Calu3 (cell line): Measurements from ENCODE around the gene SMIM28. TPM values are rescaled to one million over a fixed set of nuclear protein-coding genes. Genes with fewer than 3 reads are reported as not detected.

Source experiments
- BruUV-seq: library from RNA; stranded (reverse); fragments of 400-500 nt; replicated peaks from 2 replicates; lab custom pipeline; 2021; lab: Mats Ljungman, UMichigan
- CTCF ChIA-PET: fragments of 300-600 bp; sonication (Branson Sonifier 250); formaldehyde crosslinking; loops from one replicate; lab custom pipeline; 2022; ENCODE audit warnings: antibody characterized with exemption; lab: Charles Lee
- DNase-seq: peaks from one replicate; pipeline ENCODE4 v3.0.0; 2022
- H3K27ac Mint-ChIP-seq: one replicate; pipeline ENCODE4 v1.8.0; 2022; ENCODE audit warnings: mixed read lengths; ENCODE audit not compliant: unreplicated experiment
- H3K27me3 Mint-ChIP-seq: one replicate; pipeline ENCODE4 v1.8.0; 2022; ENCODE audit warnings: mixed read lengths; ENCODE audit not compliant: unreplicated experiment
- H3K36me3 Mint-ChIP-seq: one replicate; pipeline ENCODE4 v1.8.0; 2022; ENCODE audit warnings: mild to moderate bottlenecking, moderate library complexity, mixed read lengths; ENCODE audit not compliant: insufficient read depth, unreplicated experiment
- H3K4me1 Mint-ChIP-seq: one replicate; pipeline ENCODE4 v1.8.0; 2022; ENCODE audit warnings: mild to moderate bottlenecking, low read depth, mixed read lengths; ENCODE audit not compliant: unreplicated experiment
- H3K4me3 Mint-ChIP-seq: one replicate; pipeline ENCODE4 v1.8.0; 2022; ENCODE audit warnings: mild to moderate bottlenecking, low read depth, moderate library complexity, mixed read lengths; ENCODE audit not compliant: unreplicated experiment
- H3K9me3 Mint-ChIP-seq: one replicate; pipeline ENCODE4 v1.8.0; 2022; ENCODE audit warnings: low read depth, mixed read lengths; ENCODE audit not compliant: unreplicated experiment
- intact Hi-C: fragments of 100-400 bp; cut with micrococcal nuclease; formaldehyde crosslinking; loops from one replicate; pipeline ENCODE4 v1.10.0; 2022; ENCODE audit not compliant: unreplicated experiment
- total RNA-seq: library from RNA; stranded (reverse); gene quantifications from 2 replicates; pipeline ENCODE4 v1.2.3, GENCODE V29; 2022
- TF ChIP-seq, protein P1 (sequence below): fragments of 200-600 bp; IDR thresholded peaks from one replicate; pipeline ENCODE4 v1.8.0; 2022; ENCODE audit warnings: antibody characterized with exemption; ENCODE audit not compliant: unreplicated experiment

Gene SMIM28
- total RNA-seq, 1 experiment from 2014 or later = not detected

DNA sequence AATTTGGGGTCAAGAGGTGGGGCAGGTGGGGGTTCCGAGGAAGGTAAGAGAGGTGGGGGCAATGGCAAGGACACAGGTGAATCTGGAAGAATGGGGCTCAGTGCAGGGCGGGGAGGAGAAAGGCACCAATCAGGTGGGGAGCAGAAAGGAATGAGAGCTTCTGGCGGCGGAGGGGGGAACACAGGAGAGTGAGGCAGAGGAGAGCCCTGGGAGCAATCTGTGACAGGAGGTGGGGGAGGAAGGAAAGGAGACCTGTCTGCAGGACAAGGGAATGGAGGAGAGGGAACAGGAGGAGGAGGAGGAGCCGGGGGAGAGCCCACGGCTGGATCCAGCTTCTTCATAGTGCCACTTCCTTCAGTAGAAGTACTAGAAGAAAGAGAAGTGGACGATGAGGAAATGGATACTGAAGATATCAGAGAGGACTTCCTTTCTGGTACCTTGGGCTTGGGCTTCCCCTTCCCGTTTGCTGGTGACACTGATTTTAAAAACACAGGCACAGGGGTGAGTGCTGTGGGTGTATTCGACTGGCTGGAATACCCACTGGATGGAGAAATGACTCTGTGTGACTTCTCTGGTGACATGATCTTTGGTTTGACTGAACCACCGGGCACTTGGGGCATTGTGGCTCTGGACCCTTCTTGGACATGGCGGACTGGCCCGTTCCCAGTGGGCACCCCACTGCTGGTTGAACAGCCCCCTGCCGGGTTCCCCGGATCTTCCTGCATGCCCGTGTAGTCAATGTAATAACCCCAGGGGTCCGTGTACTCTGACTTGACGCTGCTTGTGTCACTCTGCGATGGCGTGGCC lies 53.8 kb downstream of the SMIM28 start:
- TF ChIP-seq, protein P1, sequence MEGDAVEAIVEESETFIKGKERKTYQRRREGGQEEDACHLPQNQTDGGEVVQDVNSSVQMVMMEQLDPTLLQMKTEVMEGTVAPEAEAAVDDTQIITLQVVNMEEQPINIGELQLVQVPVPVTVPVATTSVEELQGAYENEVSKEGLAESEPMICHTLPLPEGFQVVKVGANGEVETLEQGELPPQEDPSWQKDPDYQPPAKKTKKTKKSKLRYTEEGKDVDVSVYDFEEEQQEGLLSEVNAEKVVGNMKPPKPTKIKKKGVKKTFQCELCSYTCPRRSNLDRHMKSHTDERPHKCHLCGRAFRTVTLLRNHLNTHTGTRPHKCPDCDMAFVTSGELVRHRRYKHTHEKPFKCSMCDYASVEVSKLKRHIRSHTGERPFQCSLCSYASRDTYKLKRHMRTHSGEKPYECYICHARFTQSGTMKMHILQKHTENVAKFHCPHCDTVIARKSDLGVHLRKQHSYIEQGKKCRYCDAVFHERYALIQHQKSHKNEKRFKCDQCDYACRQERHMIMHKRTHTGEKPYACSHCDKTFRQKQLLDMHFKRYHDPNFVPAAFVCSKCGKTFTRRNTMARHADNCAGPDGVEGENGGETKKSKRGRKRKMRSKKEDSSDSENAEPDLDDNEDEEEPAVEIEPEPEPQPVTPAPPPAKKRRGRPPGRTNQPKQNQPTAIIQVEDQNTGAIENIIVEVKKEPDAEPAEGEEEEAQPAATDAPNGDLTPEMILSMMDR = no peak
- H3K36me3 Mint-ChIP-seq = peaks cover 20% of the 10 kb centered on the region
- no peaks in the 10 kb centered on the region for H3K27me3 Mint-ChIP-seq

DNA sequence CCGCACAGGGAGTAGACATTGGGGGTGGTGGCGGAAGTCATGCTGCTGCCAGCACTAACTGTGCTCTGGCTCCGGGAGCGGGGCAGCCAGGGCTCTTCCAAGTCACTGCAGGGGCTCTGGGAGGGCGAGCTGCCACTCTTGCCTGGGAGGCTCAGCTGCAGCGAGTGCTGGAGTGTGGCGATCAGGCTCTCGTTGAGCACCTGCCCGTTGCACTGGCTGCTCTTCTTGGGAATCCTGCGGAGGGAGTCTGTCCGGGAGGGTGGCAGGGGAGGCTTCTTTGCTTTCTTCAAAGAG lies 54.3 kb downstream of the SMIM28 start:
- TF ChIP-seq, protein P1 = no peak
- Mint-ChIP-seq H3K27ac (no peak overlapping the region), H3K9me3 (no peaks in the 10 kb centered on the region), H3K27me3 (no peaks in the 10 kb centered on the region), H3K4me1 (no peaks in the 10 kb centered on the region), H3K4me3 (no peak overlapping the region), H3K36me3 (peaks cover 20% of the 10 kb centered on the region)
- TSS peak; percentile 16 for BruUV-seq
- CTCF ChIA-PET = no interaction called here
- DNase-seq = no peak
- intact Hi-C loops = no loop called here

More for the DNA sequence above, 53.8 kb downstream of the SMIM28 start:
- Mint-ChIP-seq H3K4me3 (no peak overlapping the region), H3K4me1 (no peaks in the 10 kb centered on the region), H3K9me3 (no peaks in the 10 kb centered on the region), H3K27ac (no peak overlapping the region)
- DNase-seq = no peak
- CTCF ChIA-PET = interaction anchor here (1.6 kb wide), 1 partner anchor 24 kb away, joined by 3 read pairs; no protein-coding TSS in a partner anchor
- no TSS peak for BruUV-seq
- intact Hi-C loops = no loop called here

Other genes with a start within 250 kb of the SMIM28 start
- gene ARFGEF3, start 216.0 kb upstream of the SMIM28 start, total RNA-seq = 15.4 and 16.3 TPM in 2 replicates
- not detected in 2 replicates for gene PBOV1, start 159.4 kb upstream of the SMIM28 start, total RNA-seq
- 33.4 and 36.7 TPM in 2 replicates for gene HEBP2, start 26.3 kb downstream of the SMIM28 start, total RNA-seq
- 26.6 and 26.8 TPM in 2 replicates for gene NHSL1, start 121.6 kb downstream of the SMIM28 start, total RNA-seq